ENCODE measurements around the gene MBD3L2. TPM values are rescaled to one million over a fixed set of nuclear protein-coding genes. Genes with fewer than 3 reads are reported as not detected.
A peak's percentile ranks its signal among the peaks of the same experiment; 100 is the strongest.

The MBD3L2 gene
- total and polyA plus RNA-seq, 3 experiments from 2014 or later = not detected

DNA sequence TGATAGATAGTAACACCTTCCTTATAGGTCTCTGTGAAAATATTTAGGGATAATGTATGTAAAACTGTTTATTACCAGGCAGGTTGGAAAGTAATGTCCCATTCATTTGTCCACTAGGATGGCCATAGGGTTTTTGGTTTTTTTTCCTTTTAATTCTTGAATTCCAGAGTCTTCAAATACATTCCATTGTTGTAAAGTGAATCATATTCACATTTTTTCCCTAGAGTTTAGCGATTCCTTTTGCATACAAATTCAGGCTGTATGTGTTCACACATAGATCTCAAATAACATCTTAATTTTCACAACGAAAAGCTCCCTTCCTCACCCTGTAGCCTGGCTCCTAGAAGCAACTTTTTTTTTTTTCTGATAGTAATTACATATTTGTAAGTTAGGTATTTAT, 18.6 kb downstream of the MBD3L2 start:
- peaks cover 17% of the 10 kb centered on the region for H3K4me1 ChIP-seq (ENCODE audit: insufficient read depth, low read length)
- peaks cover 0 to 1% of the 10 kb centered on the region in 2 donors for H3K27me3 Mint-ChIP-seq
- no peaks in the 10 kb centered on the region for H3K27me3 ChIP-seq (ENCODE audit: insufficient read depth, low read length, poor library complexity, severe bottlenecking)
- ChIA-PET POLR2A (no interaction called here), CTCF (no interaction called here)
- H3K9me3 Mint-ChIP-seq = no peaks in the 10 kb centered on the region
- DNase-seq = no peak
- H3K27ac Mint-ChIP-seq = peak overlapping the region in 1 of 8 donors; percentile 36
- no peak overlapping the region for H3K27ac ChIP-seq (ENCODE audit: low read depth, low read length)
- H3K9me3 ChIP-seq (ENCODE audit: low read length) = no peaks in the 10 kb centered on the region
- H3K4me1 Mint-ChIP-seq = peaks cover 19 to 30% (median 20%) of the 10 kb centered on the region in 3 donors
- H3K4me3 Mint-ChIP-seq = peak overlapping the region in 1 of 7 donors; percentile 58
- peaks cover 15% of the 10 kb centered on the region for H3K36me3 ChIP-seq (ENCODE audit: insufficient read depth, low read length)
- peaks cover 5 to 26% (median 6%) of the 10 kb centered on the region in 3 donors for H3K36me3 Mint-ChIP-seq
- no peak overlapping the region for H3K4me3 ChIP-seq (ENCODE audit: low read length)

DNA sequence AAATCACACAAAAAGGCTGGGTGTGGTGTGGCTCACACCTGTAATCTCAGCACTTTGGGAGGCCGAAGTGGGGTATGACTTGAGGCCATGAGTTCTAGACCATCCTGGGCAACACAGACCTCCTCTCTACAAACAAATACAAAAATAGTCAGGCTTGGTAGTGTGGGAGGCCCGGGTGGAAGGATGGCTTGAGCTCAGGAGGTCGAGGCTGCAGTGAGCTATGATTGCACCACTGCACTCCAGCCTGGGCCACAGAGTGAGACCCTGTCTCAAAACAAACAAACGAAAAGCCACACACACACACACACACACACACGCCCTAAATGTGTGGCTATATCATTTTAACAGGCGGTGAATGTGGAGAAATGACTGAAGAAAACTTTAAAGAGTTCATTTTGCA, 19.5 kb downstream of the MBD3L2 start:
- no peaks in the 10 kb centered on the region for H3K9me3 Mint-ChIP-seq
- no peak overlapping the region for H3K4me3 ChIP-seq (ENCODE audit: low read length)
- no peaks in the 10 kb centered on the region for H3K27me3 ChIP-seq (ENCODE audit: insufficient read depth, low read length, poor library complexity, severe bottlenecking)
- H3K27ac ChIP-seq (ENCODE audit: low read depth, low read length) = no peak overlapping the region
- peaks cover 20 to 31% (median 21%) of the 10 kb centered on the region in 3 donors for H3K4me1 Mint-ChIP-seq
- H3K36me3 Mint-ChIP-seq = peaks cover 6 to 32% (median 12%) of the 10 kb centered on the region in 3 donors
- H3K4me1 ChIP-seq (ENCODE audit: insufficient read depth, low read length) = peaks cover 17% of the 10 kb centered on the region
- no peak for DNase-seq
- peaks cover 21% of the 10 kb centered on the region for H3K36me3 ChIP-seq (ENCODE audit: insufficient read depth, low read length)
- ChIA-PET CTCF (interaction anchor here (1.0 to 1.6 kb wide), 4 partner anchors 17 to 281 kb away, joined by 3 to 4 read pairs (median 4); no protein-coding TSS in a partner anchor), POLR2A (interaction anchor here (1.0 to 1.6 kb wide), 3 partner anchors 31 to 326 kb away, joined by 4 to 25 read pairs (median 6); no protein-coding TSS in a partner anchor)
- peak overlapping the region; percentile 93 to 98 (median 95) for H3K4me3 Mint-ChIP-seq
- peak overlapping the region; percentile 55 to 98 (median 93) for H3K27ac Mint-ChIP-seq
- H3K9me3 ChIP-seq (ENCODE audit: low read length) = no peaks in the 10 kb centered on the region
- peaks cover 0 to 1% of the 10 kb centered on the region in 2 donors for H3K27me3 Mint-ChIP-seq

DNA sequence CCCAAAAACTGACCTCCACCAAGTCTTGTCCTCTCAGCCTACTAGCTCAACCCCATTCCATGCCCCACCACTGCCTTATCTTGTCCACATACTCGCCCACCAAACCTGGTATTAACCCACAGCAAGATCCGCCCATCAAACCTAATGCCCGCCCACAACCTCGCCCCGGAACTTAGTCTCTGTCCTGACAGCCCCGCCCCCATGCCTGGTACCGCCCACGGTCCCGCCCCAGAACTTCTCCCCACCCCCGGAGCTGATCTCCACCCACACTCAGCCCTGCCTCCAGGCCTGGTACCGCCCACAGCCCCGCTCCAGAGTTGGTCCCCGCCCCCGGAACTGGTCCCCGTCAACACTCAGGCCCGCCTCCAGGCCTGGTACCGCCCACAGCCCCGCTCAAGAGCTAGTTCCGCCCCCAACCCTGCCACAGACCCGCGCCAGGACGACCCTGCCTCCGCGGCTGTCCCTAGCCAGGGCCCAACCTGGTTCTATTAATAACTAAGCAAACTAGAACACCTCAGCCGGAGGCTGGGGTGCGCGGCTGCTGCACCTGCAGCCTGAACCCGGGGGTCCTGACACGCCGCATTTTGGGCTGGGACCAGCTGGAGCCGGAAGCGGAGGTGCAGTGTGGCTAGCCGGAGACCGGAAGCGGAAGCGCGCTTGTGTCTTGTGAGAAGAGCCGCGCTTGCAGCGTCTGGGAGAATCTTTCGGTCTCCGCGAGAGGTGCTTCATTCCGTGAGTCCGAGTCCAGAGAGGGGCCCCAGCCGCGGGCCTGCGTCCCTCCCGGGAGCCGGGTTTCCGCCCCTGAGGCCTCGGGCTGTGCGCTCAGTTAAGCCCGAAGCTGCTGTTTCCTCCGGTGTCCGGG, 20.2 kb downstream of the MBD3L2 start, which contains the start of gene ZNF557:
TSS of gene ZNF557 (plus strand) at position 662 of the 862 bp plus-strand sequence. CDS start 5,372 bp downstream, outside the sequence.
- H3K4me3 Mint-ChIP-seq = peak within 1 kb of the TSS; percentile 93 to 98 (median 95)
- no peaks in the 10 kb centered on the region for H3K27me3 ChIP-seq (ENCODE audit: insufficient read depth, low read length, poor library complexity, severe bottlenecking)
- CTCF ChIA-PET = interaction anchor here (1.0 to 1.6 kb wide), 5 partner anchors 16 to 280 kb away, joined by 3 to 4 read pairs (median 4); no protein-coding TSS in a partner anchor
- H3K4me3 ChIP-seq (ENCODE audit: low read length) = peak within 1 kb of the TSS; percentile 99
- peaks cover 0 to under 1% (median under 1%) of the 10 kb centered on the region in 5 donors for H3K9me3 Mint-ChIP-seq
- peaks cover 17% of the 10 kb centered on the region for H3K4me1 ChIP-seq (ENCODE audit: insufficient read depth, low read length)
- peaks cover 8 to 38% (median 17%) of the 10 kb centered on the region in 3 donors for H3K36me3 Mint-ChIP-seq
- peak within 1 kb of the TSS; percentile 93 for H3K27ac ChIP-seq (ENCODE audit: low read depth, low read length)
- H3K9me3 ChIP-seq (ENCODE audit: low read length) = no peaks in the 10 kb centered on the region
- H3K27ac Mint-ChIP-seq = peak within 1 kb of the TSS; percentile 81 to 98 (median 94)
- H3K36me3 ChIP-seq (ENCODE audit: insufficient read depth, low read length) = peaks cover 25% of the 10 kb centered on the region
- peaks cover 21 to 31% (median 22%) of the 10 kb centered on the region in 3 donors for H3K4me1 Mint-ChIP-seq
- POLR2A ChIA-PET = interaction anchor here (0.6 to 1.6 kb wide), 8 partner anchors 9 to 989 kb away, joined by 3 to 25 read pairs (median 4); no protein-coding TSS in a partner anchor
- peak; percentile 99 to 100 (median 99) for DNase-seq
- H3K27me3 Mint-ChIP-seq = peaks cover 0 to 1% of the 10 kb centered on the region in 2 donors

DNA sequence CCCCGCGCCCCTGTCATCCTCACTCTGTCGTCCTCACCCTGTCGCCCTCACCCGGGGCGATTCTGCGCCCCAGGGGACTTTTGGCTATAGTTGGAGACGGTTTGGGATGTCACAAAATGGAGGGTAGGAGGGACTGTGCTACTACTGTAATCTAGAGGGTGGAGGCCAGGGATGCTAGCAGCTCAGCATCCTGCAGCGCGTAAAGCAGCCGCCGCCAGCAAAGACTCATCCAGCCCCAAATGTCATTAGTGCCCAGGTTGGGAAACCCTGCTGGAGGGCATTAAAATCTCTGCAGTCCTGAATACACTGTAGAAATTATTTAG, 20.7 kb downstream of the MBD3L2 start:
- POLR2A ChIA-PET = interaction anchor here (0.7 to 1.6 kb wide), 6 partner anchors 8 to 280 kb away, joined by 3 to 25 read pairs (median 4); no protein-coding TSS in a partner anchor
- H3K27ac Mint-ChIP-seq = peak overlapping the region; percentile 81 to 98 (median 94)
- no peaks in the 10 kb centered on the region for H3K27me3 ChIP-seq (ENCODE audit: insufficient read depth, low read length, poor library complexity, severe bottlenecking)
- peak overlapping the region; percentile 93 for H3K27ac ChIP-seq (ENCODE audit: low read depth, low read length)
- peaks cover 9 to 42% (median 20%) of the 10 kb centered on the region in 3 donors for H3K36me3 Mint-ChIP-seq
- H3K4me3 Mint-ChIP-seq = peak overlapping the region; percentile 93 to 98 (median 95)
- H3K4me1 Mint-ChIP-seq = peaks cover 21 to 31% (median 24%) of the 10 kb centered on the region in 3 donors
- H3K27me3 Mint-ChIP-seq = peaks cover 0 to 1% of the 10 kb centered on the region in 2 donors
- peaks cover 17% of the 10 kb centered on the region for H3K4me1 ChIP-seq (ENCODE audit: insufficient read depth, low read length)
- peaks cover 0 to 3% (median 2%) of the 10 kb centered on the region in 5 donors for H3K9me3 Mint-ChIP-seq
- H3K4me3 ChIP-seq (ENCODE audit: low read length) = peak overlapping the region; percentile 99
- no peak for DNase-seq
- no peaks in the 10 kb centered on the region for H3K9me3 ChIP-seq (ENCODE audit: low read length)
- peaks cover 28% of the 10 kb centered on the region for H3K36me3 ChIP-seq (ENCODE audit: insufficient read depth, low read length)
- CTCF ChIA-PET = interaction anchor here (1.1 to 1.6 kb wide), 3 partner anchors 29 to 280 kb away, joined by 3 to 4 read pairs (median 4); no protein-coding TSS in a partner anchor

DNA sequence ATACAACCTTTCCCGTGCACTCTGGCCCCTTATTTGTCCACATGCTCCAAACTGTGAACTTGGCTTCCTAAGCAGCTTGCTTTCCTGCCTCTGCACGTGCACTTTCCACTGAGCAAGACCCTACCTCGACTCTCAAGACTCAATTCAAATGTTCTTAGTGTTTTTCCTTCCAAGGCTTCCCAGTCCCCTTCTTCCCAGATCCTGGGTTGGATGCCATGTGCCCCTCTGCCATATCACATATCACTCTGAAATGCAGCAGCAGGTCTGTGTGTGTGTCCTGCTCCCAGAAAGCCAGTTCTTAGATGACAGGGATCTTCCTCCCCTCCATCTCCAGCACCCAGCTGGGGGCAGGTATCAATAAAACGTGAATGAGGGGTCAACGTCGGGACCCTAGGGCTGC, 23.4 kb downstream of the MBD3L2 start:
- DNase-seq = no peak
- Histone ChIP-seq H3K4me3 (ENCODE audit: low read length) (no peak overlapping the region), H3K36me3 (ENCODE audit: insufficient read depth, low read length) (peaks cover 53% of the 10 kb centered on the region), H3K27me3 (ENCODE audit: insufficient read depth, low read length, poor library complexity, severe bottlenecking) (no peaks in the 10 kb centered on the region), H3K27ac (ENCODE audit: low read depth, low read length) (no peak overlapping the region), H3K9me3 (ENCODE audit: low read length) (peaks cover 5% of the 10 kb centered on the region), H3K4me1 (ENCODE audit: insufficient read depth, low read length) (peaks cover 17% of the 10 kb centered on the region)
- H3K27me3 Mint-ChIP-seq = peaks cover 0 to 1% of the 10 kb centered on the region in 2 donors
- ChIA-PET CTCF (no interaction called here), POLR2A (interaction anchor here (2.0 kb wide), 1 partner anchor 27 kb away, joined by 6 read pairs; no protein-coding TSS in a partner anchor)
- peak overlapping the region in 4 of 8 donors; percentile 79 to 83 (median 82) for H3K27ac Mint-ChIP-seq
- peaks cover 3 to 21% (median 17%) of the 10 kb centered on the region in 5 donors for H3K9me3 Mint-ChIP-seq
- peaks cover 21 to 31% (median 24%) of the 10 kb centered on the region in 3 donors for H3K4me1 Mint-ChIP-seq
- H3K4me3 Mint-ChIP-seq = peak overlapping the region; percentile 24 to 76 (median 63)
- peaks cover 26 to 68% (median 42%) of the 10 kb centered on the region in 3 donors for H3K36me3 Mint-ChIP-seq

DNA sequence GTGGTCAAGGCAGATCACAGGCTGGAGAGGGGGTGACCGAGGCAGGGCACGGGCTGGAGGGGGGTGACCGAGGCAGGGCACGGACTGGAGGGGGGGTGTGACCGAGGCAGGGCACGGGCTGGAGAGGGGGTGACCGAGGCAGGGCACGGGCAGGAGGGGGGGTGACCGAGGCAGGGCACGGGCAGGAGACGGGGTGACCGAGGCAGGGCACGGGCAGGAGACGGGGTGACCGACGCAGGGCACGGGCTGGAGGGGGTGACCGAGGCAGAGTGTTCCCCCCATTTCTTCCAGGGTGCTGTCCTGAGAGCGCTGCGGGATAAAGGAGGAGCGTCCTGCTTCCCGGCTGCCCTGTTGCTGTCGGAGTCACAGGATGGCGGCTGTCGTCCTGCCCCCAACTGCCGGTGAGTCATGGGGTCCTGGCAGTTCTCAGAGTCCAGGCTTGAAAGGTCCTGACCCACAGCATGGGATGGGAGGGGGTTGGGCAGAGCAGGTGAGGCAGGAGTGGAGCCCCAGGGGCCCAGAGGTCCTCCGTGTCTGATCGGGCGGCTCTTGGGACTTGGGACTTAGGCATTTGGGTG, 25.7 kb downstream of the MBD3L2 start:
- H3K4me1 ChIP-seq (ENCODE audit: insufficient read depth, low read length) = peaks cover 13% of the 10 kb centered on the region
- no peak overlapping the region for H3K27ac Mint-ChIP-seq
- H3K4me1 Mint-ChIP-seq = peaks cover 12 to 22% (median 15%) of the 10 kb centered on the region in 3 donors
- peaks cover 75% of the 10 kb centered on the region for H3K36me3 ChIP-seq (ENCODE audit: insufficient read depth, low read length)
- H3K27me3 Mint-ChIP-seq = no peaks in the 10 kb centered on the region
- H3K4me3 Mint-ChIP-seq = no peak overlapping the region
- POLR2A ChIA-PET = no interaction called here
- no peak overlapping the region for H3K4me3 ChIP-seq (ENCODE audit: low read length)
- peaks cover 17 to 43% (median 39%) of the 10 kb centered on the region in 5 donors for H3K9me3 Mint-ChIP-seq
- H3K36me3 Mint-ChIP-seq = peaks cover 43 to 83% (median 64%) of the 10 kb centered on the region in 3 donors
- H3K27me3 ChIP-seq (ENCODE audit: insufficient read depth, low read length, poor library complexity, severe bottlenecking) = no peaks in the 10 kb centered on the region
- CTCF ChIA-PET = no interaction called here
- H3K9me3 ChIP-seq (ENCODE audit: low read length) = peaks cover 16% of the 10 kb centered on the region
- no peak for DNase-seq
- no peak overlapping the region for H3K27ac ChIP-seq (ENCODE audit: low read depth, low read length)

DNA sequence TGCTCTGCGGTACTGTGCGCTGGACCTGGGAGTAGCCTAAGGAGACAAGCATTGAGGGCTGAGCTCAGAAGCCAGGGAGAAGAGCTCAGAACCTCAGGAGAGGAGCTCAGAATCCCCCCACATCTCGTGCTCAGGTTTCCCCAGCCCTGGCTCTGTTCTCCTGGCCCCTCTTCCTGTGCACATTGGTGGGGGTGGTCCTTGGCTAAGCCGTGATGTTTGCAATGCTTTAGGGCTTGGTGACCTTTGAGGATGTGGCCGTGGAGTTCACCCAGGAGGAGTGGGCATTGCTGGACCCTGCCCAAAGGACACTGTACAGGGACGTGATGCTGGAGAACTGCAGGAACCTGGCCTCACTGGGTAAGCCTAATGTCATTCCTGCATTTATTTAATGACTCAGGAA, 27.0 kb downstream of the MBD3L2 start:
- peaks cover 84% of the 10 kb centered on the region for H3K36me3 ChIP-seq (ENCODE audit: insufficient read depth, low read length)
- H3K4me3 ChIP-seq (ENCODE audit: low read length) = no peak overlapping the region
- POLR2A ChIA-PET = no interaction called here
- H3K9me3 ChIP-seq (ENCODE audit: low read length) = peaks cover 30% of the 10 kb centered on the region
- Mint-ChIP-seq H3K36me3 (peaks cover 53 to 85% (median 77%) of the 10 kb centered on the region in 3 donors), H3K27me3 (no peaks in the 10 kb centered on the region), H3K4me1 (peaks cover 6 to 11% (median 9%) of the 10 kb centered on the region in 3 donors), H3K9me3 (peaks cover 17 to 57% (median 52%) of the 10 kb centered on the region in 5 donors), H3K4me3 (no peak overlapping the region), H3K27ac (no peak overlapping the region)
- H3K27ac ChIP-seq (ENCODE audit: low read depth, low read length) = no peak overlapping the region
- no peaks in the 10 kb centered on the region for H3K27me3 ChIP-seq (ENCODE audit: insufficient read depth, low read length, poor library complexity, severe bottlenecking)
- H3K4me1 ChIP-seq (ENCODE audit: insufficient read depth, low read length) = peaks cover under 1% of the 10 kb centered on the region
- CTCF ChIA-PET = no interaction called here
- DNase-seq = no peak

Data from CD8-positive, alpha-beta memory T cell (primary cell).